Kasumi-1 (cell line): ENCODE measurements around the gene PBX1.

Experiments
- DNase-seq, 2 experiments: peaks; one replicate each; lab custom pipeline; 2025; lab: John Stamatoyannopoulos, UW

Gene PBX1

GRCh38 chr1:164823486-164824279, 264.7 kb downstream of the PBX1 start:
- no peak for DNase-seq

- DNase-seq, result no peak
These were observed 265.6 kb downstream of the PBX1 start for GRCh38 chr1:164824542-164824941.

DNA sequence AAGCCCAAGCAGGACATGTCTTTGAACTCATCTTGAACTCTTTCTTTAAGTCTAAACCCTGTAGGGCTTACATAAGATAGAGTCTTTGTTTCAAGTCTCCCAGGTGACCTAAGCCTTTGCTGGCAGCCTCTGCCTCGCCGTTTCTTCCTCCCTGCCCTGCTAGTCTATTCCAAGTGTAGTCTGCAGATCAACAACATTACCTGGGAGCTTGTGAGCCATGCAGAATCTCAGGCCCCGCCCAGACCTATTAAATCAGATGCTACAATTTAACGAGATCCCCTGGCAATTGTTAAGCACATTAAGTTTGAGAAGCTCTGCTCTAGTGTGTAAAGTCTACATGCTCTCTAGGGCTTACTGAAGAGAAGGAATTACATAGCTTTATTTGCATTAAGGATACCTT, 271.6 kb downstream of the PBX1 start:
- DNase-seq, result no peak

DNA sequence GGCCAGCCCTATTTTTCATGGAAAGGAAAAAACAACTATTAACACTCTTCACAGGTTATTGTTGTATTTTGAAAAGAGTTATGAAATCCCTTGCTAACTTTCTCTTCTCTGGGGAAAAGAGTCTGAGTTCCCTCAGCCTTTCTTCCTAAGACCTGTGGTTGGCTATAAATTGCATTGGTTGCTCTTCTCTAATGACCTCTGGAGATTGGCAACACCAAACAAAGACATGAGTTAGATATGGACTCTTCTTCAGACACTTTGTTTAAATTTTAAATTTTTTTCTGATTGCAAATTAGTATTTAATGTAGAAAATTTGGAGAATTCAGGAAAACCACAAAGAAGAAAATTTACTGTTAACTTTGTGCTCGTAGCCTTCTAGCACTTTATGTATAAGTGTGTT, 275.7 kb downstream of the PBX1 start:
- DNase-seq, result no peak

DNA sequence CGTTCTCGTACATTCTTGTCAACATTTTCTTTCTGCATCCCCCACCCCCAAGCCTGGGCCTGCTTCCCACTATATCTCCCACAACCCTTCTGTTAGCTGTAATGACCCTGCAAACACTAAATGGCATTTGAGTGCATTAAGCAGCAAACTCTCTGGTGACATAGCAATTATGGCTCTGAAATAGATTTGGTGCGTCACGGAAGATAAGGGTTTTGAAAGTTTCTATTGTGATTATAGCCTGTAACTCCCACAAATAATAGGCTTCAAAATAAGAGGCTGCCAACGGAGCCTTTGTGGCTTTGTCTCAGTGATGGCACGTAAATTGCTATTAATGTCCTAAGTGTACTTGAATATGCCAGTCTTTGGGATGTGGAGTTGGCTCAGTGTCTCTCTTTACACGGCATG, 277.6 kb downstream of the PBX1 start:
- DNase-seq, result no peak

GRCh38 chr1:164838786-164839185, 279.8 kb downstream of the PBX1 start:
- no peak for DNase-seq

- no peak for DNase-seq
These were observed 282.0 kb downstream of the PBX1 start for GRCh38 chr1:164840936-164841335.

GRCh38 chr1:164841702-164842465, 282.9 kb downstream of the PBX1 start:
- no peak for DNase-seq

DNA sequence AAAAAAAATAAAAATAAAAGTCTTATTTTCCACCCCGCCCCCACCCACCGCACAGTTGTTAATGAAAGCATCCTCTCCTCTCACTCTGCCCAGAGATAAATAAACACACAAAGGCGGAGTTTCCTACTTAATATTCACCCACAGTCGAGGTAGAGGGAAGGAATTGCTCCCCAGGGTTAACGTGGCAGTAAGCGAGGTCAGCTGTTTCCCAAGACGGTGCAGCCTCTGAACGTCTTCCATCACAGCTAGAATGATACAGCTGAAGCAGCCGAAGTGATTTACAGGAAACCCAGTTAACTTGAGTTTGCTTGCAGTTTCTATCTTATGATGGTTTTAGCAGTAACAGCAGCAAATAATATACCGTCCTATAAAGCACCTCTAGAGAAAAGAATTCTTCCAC, 283.9 kb downstream of the PBX1 start:
- DNase-seq, result no peak

DNA sequence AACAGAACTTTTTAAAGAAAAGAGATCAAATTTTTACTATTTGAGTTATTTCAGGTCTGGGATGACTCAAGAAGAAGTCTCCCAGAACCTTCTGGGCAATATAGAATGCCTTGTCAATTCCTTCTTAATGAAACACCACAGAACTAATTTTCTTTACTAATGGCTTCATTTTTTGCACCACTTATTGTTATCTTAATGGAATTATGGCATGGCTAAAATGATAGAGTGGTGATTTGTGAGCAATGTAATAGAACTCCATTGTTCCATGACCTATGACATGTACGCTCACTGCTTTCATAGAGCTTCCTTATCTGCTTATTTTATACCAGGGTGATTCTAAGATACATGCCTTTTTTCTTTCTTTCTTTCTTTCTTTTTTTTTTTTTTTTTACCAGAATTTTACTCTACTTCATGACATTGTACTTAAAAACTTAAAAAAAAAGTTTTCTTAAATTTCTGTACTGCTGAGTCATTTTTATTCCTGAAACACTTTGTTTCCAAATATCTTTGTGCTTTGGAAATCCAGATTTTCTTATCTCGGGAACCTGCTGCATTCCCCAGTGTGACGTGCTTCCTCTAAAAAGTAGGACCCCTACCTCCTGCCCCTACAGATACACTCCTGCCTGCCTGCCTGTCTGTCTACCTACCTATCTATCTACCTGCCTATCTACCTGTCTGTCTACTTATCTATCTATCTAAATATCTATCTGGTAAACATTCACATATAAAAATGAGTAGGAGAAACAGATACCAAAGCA, 284.9 kb downstream of the PBX1 start:
- no peak for DNase-seq

GRCh38 chr1:164846731-164847691, 288.0 kb downstream of the PBX1 start:
- DNase-seq, result no peak

- DNase-seq, result no peak
These were observed 294.2 kb downstream of the PBX1 start for GRCh38 chr1:164853146-164853545.

GRCh38 chr1:164855716-164856329, 296.8 kb downstream of the PBX1 start:
- DNase-seq, result no peak

DNA sequence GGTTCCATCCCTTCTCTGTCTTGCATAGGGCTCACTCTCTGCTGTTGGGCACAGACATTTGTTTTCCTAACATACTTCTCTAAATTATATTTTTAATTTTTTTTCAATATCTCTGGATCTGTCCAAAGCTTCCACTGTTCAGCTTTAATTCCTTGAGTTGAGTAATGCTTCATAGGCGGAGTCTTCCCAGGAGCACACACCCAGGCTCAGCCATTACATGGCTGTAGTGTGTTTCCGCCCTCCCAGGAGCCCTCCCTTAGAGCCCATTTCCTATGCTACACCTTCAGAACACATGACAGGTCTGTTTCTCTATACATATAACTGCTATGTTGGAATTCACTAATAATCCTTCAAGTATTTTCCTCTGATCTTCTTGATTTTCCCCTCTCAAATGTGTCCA, 297.4 kb downstream of the PBX1 start:
- DNase-seq, result no peak

- no peak for DNase-seq
These were observed 298.5 kb downstream of the PBX1 start for GRCh38 chr1:164857439-164857838.

- DNase-seq, result no peak
These were observed 299.2 kb downstream of the PBX1 start for GRCh38 chr1:164858096-164858632.

DNA sequence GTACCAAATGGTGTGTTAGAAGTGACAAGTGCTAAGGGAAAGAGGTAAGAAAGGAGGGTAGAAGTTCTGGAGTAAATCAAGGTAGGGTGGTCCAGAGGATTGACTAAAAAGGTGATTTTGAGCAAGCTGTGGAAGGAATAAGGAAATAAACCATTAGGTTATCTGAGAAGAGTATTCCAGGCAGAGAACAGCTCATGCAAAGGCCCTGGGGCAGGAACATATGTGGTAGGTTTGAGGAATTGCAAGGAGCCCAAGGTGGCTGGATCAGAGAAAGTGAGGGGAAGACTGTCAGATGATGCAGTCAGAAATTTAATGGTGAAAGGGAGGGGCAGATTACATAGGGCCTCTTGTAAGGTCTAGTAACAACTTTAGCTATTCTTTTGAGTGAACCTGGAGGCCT, 302.6 kb downstream of the PBX1 start:
- no peak for DNase-seq

GRCh38 chr1:164863056-164863455, 304.1 kb downstream of the PBX1 start:
- no peak for DNase-seq

DNA sequence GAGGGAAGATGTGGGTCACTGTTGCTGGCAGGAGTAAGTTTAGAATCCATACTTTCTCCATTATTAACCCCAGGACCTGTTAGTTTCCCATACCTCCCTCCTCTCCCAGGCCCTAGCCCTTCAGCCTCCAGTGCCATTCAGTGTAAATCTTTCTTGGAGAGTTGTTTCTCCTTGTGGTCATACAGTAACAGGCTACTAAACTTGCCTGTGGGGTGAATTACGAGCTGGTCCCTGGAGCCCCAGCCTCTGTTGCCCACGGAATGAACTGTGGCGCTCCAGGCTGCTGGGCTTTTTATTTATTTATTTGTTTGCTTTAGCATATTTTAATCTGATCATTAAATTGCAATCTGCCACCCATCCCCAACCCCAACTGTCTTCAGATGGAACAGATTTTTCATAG, 305.2 kb downstream of the PBX1 start:
- DNase-seq, result no peak

- DNase-seq, result no peak
These were observed 306.4 kb downstream of the PBX1 start for GRCh38 chr1:164865385-164865784.

GRCh38 chr1:164867590-164867989, 308.6 kb downstream of the PBX1 start:
- DNase-seq, result no peak
